Measurements from ENCODE around the gene DHX35.

DNA sequence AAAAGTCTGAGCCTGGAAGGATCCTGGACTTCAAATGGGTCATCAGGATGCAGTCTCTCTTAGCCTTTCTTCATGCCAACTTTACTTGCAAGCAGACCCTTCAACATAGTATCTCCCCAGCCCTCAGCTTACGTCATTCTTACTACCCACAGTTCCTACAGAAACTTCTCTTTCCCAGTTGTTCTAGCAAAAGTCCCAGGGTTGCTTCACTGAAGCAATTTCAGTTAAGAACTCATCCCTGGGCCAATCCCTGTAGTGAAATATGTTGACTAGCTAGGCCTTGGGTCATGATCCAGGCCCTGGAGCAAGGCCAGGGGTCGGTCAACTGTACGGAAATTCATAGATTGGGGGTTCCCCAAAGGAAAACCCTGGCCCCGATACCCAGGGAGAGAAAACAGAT, 44.5 kb upstream of the DHX35 start:
- TF ChIP-seq CTCF (IDR thresholded peaks at IDR 0.05) (no peak), EP300 (IDR thresholded peaks at IDR 0.05) (no peak), POLR2A (IDR thresholded peaks at IDR 0.05) (no peak)

All from stomach (tissue), 4 donors.